Midbrain (tissue), 1 donor: ENCODE results near the gene BEAN1.
A peak's percentile ranks its signal among the peaks of the same experiment; 100 is the strongest.

Experiments
- DNase-seq: peaks from one replicate; lab custom pipeline; 2025; lab: John Stamatoyannopoulos, UW

Gene BEAN1

DNA sequence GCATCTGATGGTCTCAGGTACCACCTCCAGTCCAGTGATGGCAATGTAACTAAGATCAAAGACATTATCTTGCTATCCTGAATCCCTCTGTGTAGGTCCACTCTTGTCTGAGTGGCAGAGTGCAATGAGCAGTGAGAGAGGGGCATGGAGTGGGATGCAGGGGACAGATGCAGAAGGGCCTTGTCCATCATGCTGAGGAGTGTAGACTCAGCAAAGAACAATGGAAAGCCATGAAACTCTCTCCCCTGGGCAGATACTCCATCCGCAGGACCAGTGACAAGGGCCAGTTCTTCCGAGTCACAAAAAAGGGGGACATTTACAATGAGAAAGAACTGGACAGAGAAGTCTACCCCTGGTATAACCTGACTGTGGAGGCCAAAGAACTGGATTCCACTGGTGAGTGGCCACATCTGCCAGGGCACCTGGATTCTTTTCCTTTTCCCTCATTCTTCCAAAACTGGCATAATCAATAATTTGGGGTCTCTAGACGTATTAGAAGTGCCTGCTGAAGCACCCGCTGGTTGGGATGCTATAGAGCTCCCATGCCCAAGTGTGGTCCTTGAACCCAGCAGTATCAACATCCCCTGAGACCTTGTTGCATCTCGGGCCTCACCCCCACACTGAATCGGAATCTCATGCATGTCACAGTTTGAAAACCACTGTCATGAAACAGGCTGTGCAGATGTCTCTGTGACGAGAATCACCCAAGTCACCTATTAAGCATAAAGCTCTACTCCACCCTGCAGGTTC is 31.1 kb upstream of the BEAN1 start:
- no peak for DNase-seq

DNA sequence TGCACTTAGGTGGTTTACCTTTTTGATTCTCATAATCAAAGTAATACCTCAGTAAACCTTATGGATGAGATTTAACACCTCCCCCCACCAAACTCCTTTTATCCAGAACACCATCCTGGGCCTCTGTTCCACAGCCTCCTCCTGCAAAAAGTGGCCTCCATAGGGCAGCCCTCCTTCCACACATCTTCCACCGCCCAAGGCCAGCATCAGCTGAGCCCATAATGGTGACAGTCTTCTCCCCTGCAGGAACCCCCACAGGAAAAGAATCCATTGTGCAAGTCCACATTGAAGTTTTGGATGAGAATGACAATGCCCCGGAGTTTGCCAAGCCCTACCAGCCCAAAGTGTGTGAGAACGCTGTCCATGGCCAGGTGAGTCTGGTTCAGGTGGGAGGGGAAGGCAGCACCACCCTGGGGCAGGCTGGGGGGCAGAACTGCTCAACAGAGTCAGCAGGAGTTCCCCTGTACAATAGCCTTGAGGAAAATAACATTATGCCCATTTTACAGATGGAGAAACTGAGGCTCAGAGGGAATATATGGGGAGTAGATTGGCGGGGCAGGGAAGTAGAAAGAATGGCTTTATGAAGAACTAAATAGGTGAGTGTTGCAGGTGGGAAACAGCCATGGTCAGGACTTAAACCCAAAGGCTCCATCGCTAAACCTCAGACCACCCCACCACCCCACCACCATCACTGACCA is 29.2 kb upstream of the BEAN1 start:
- no peak for DNase-seq

DNA sequence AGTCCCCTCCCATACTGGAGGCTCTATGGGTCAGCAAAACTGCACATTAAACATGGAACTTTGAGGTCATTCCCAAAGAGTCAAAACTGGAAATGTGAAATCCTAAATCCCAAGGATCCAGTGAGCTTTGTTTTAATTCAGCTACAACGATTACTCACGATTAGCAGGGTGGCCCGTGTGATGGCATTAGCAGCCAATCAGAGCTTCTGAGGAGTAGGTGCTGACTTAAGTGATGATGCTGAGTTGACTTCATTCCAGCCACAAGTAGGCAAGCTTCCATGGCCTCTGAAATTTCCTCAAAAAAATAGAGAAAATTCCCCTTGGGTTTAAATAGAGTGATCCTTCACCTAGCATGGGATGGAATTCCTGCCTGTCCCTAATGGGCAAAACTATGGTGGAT is 28.1 kb upstream of the BEAN1 start:
- no peak for DNase-seq

DNA sequence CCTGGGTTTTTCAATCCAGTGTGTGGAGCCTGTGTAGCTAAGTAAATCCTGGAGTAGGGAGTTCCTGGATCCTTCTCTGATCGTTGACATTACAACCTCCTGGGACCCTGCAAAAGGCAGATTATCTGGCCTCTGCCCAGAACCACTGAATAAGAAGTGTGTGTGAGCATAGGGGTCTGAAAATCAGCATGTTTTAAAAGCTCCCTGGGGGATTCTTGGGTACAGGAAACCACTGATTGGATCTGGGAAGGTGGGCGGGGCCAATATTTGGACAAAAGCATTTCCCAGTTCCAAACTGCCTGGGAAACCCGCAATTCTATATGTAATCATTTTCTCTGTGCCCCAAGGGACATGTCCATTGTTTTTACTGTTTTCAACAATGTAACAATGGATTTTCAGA is 27.2 kb upstream of the BEAN1 start:
- DNase-seq = no peak

DNA sequence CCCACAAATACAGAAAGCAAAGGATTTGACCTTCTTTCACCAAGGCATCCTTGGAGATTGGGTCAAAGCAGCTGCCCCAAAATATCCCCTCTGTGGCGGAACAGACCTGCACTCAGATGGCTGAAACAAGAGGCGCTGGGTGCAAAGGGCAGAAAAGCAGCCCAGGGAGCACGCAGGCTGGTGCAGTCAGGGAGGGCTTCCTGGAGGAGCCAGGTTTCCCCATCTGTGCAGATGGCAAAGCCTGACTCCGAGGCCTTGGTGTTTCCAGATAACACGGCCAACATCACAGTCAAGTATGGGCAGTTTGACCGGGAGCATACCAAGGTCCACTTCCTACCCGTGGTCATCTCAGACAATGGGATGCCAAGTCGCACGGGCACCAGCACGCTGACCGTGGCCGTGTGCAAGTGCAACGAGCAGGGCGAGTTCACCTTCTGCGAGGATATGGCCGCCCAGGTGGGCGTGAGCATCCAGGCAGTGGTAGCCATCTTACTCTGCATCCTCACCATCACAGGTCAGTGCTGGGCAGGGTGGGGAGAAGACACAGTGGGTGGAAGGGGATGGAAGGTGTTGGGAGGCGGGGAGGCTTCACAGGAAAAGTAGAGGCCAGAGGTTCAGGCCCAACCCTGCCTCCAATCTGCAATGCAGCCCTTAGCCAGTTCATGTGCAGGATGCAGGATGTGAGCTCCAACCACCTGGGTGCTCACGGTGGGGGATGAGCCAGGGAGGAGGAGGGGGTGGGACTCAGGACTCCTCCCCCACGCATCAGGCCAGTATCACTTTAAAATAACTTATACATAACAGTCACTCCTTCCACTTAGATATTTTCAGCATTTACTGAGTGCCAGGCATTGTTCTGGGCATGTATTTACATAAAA is 26.4 kb upstream of the BEAN1 start:
- no peak for DNase-seq

DNA sequence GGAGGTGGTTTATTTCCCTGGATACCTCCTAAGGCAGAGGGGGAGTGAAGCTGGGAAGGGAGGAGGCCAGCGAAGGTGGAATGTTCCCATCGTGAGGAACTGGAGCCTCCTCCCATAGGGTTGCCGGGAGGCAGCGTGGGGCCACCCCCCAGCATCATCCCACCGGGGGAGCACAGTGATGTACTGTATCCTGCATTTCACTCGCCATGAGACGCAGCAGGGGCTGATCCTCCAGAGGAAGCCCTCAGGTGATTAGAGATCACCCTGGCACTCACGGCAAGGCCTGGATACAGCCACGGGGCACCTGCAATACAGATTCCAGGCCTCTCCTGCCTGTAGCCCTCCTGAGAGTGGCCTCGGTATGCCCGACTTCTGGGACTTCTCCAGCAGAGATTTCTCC is 25.5 kb upstream of the BEAN1 start:
- no peak for DNase-seq

DNA sequence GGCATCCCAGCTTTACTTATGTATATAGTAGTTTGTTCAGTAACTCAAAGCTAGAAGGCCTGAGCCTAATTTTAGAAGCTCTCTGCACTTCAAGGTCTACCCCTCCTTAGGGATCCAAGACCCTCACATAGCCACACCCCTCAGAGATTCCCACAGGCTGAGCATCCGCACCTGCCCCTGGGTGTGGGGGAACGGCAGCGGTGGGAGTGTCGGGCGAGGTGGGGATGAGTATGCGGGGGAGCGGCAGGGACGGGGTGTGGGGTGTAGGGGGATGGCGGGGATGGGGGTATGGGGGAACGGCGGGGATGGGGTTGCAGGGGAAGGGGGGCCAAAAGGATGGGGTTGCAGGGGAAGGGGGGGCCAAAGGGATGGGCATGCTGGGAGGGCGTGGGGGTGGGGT is 24.9 kb upstream of the BEAN1 start:
- no peak for DNase-seq

DNA sequence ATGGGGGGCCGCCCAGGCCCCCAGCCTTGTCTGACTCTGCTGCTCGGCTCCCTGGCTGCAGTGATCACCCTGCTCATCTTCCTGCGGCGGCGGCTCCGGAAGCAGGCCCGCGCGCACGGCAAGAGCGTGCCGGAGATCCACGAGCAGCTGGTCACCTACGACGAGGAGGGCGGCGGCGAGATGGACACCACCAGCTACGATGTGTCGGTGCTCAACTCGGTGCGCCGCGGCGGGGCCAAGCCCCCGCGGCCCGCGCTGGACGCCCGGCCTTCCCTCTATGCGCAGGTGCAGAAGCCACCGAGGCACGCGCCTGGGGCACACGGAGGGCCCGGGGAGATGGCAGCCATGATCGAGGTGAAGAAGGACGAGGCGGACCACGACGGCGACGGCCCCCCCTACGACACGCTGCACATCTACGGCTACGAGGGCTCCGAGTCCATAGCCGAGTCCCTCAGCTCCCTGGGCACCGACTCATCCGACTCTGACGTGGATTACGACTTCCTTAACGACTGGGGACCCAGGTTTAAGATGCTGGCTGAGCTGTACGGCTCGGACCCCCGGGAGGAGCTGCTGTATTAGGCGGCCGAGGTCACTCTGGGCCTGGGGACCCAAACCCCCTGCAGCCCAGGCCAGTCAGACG is 24.4 kb upstream of the BEAN1 start:
- DNase-seq = no peak

DNA sequence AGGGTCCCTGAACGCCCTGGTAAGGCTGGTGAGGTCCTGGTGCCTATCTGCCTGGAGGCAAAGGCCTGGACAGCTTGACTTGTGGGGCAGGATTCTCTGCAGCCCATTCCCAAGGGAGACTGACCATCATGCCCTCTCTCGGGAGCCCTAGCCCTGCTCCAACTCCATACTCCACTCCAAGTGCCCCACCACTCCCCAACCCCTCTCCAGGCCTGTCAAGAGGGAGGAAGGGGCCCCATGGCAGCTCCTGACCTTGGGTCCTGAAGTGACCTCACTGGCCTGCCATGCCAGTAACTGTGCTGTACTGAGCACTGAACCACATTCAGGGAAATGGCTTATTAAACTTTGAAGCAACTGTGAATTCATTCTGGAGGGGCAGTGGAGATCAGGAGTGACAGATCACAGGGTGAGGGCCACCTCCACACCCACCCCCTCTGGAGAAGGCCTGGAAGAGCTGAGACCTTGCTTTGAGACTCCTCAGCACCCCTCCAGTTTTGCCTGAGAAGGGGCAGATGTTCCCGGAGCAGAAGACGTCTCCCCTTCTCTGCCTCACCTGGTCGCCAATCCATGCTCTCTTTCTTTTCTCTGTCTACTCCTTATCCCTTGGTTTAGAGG is 23.5 kb upstream of the BEAN1 start:
- DNase-seq = no peak

DNA sequence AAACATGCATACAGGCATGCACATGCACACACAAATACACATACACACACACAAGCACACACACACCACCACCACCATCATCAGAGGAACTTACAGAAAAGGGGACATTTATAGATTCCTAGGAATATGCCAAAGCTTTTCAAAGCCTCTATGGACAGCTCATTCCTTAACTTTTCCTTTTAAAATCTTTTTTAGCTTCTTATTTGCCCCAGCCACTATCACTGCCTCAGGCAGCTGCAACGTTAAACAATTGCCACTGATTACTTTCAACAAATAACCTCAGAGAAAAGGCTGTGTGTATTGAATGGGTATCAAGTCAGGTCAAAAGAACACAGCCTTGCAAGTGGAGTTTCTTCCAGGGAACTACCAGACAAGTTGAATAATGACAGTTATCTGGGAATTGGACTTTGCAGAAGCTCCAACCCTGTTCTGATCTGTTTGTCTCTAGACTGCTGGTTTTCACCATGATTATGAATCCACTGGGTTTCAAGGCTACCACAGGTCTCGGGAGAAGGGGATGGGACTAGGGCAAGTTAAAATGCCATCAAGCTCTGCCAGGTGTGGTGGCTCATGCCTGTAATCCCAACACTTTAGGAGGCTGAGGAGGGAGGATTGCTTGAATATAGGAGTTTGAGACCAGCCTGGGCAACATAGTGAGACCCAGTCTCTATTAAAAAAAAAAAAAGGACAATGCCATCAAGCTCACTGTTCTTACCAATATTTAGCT is 21.9 kb upstream of the BEAN1 start:
- DNase-seq = no peak

DNA sequence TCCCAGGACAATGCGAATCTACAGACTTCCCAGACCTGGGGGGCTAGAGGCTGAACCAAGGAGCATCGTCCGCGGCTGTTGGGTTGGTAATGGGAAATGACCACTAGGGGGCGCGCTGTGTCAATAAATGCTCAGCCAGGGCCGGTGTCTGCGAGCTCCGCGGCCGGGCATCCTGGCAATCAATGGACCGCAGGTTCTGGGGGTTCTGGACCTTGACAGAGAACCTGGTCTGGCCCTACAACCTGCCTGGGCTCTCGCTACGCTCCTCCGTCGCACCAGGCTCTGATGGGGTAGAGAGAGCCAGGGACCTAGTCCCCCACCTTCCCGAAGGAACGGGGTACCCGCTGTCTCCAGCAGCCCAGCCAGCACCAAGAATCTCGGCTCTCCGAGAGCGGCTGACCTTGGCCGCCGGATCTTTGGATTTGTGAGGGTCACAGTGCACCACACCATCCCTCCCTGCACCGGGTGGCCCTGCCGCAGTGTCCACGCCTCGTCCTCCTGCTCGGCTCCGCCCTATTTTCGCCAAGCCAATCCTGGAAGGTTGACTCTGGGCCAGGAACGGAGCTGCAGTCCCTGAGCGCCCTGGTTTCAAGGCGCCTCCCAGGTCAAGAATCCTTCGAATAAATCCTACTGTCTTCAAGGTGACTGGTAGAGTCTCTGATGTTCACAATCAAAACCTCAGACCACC is 20.4 kb upstream of the BEAN1 start:
- DNase-seq = peak; percentile 80

DNA sequence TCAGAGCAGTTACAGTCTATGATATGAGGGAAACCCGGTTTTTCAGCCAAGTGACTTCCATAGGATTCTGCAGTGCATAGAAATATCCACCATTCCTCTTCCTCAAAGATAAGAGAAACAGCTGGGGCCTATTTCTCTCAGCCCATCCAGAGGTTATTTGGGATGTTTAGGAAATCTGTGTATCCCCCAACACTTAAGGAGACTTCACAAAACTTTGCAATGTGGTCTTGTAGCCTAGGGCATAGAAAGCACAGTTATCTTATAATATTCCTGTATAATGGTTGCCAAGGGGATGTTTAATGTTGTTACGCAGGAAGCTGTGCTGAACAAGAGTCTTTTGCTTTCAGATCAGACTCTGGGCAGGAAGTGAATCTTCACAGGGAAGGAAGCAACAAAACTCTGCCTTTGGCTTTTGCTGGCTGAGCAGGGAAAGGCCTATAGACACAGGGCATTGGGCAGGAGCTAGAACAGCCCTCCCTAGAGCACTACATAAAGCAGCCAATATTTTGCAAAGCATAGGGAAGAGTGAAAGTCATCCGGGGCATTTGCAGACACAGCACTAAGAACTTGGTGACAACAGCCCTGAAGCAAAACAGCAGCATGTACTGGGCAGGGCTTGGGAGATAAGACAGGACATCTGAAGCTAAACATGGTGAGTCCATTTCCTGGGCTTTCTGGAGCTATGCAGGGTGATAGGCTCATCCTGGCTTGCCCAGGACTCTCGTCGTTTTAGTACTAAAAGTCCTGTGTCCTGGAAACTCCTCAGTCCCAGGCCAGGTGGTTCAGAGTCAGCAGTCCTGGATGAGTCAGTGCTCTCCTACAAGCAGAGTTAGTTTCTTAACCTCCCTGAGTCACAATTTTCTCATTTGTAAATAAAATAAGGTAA is 18.7 kb upstream of the BEAN1 start:
- DNase-seq = peak; percentile 6

DNA sequence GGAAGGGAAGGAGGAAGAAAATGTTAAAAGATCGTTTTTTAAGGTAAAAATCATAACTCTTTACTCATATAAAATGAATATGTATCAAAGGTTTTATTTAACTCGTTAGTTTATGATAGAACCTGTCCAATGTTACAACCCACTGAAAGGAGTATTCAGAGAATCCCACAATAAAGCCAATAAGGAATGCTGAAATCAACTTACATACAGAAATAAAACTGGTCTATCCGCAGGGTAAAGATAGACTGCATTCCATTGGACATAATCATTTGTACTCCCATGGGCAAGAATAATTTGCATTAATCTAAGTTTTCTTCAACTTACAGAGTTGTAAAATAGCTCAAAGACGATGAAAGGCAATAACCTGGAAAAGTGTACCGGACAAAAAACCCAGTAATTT is 17.9 kb upstream of the BEAN1 start:
- DNase-seq = no peak

DNA sequence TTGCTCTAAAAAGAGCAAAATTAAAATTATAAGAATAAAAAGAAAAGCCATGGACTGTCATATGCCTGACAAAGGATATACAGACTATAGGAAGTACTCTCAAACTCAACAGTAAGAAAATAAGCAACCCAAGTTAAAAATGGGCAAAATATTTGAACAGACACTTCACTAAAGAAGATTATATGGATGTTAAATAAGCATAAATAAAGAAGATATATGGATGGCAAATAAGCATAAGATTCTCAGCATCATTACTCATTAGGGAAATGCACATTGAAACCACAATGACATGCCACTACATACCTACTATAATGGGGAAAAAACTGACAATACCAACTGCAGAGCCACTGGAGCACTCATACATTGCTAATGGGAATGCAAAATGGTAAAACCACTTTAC is 14.9 kb upstream of the BEAN1 start:
- DNase-seq = no peak

DNA sequence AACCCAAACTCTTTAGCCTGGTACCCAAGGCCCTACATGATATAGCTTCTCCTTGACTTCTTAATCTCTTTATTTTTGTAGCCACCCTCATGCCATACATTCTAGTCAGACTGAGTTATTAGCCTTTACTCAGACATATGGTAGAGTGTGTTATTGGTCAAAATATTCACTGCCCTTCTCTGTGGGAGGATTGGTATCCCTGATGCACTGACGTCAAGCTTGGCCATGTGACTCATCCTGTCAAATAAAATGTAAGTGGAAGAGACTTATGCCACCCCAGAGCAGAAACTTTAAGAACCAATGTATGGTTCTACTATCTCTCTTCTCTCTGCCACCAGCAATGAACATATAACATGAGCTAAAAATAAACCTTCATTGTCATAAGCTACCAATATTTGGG is 12.2 kb upstream of the BEAN1 start:
- no peak for DNase-seq

DNA sequence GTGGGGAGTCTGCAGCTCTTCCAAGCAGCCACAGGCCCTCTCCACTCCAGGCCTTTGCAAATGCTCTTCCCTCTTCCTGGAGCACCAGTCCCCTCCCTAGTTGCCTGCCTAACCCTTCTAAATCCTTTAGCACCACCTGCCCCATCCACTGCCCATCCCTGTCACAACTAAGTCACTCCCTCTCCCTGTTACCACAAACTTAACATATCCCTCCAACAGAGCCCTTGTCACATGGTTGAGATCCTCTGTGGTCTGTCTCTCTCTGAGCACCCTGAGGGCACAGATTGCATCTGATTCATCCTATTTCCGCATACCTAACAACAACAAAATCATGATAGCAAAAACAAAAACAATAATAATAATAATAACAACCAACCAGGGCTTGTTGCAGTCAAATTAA is 11.0 kb upstream of the BEAN1 start:
- DNase-seq = no peak

DNA sequence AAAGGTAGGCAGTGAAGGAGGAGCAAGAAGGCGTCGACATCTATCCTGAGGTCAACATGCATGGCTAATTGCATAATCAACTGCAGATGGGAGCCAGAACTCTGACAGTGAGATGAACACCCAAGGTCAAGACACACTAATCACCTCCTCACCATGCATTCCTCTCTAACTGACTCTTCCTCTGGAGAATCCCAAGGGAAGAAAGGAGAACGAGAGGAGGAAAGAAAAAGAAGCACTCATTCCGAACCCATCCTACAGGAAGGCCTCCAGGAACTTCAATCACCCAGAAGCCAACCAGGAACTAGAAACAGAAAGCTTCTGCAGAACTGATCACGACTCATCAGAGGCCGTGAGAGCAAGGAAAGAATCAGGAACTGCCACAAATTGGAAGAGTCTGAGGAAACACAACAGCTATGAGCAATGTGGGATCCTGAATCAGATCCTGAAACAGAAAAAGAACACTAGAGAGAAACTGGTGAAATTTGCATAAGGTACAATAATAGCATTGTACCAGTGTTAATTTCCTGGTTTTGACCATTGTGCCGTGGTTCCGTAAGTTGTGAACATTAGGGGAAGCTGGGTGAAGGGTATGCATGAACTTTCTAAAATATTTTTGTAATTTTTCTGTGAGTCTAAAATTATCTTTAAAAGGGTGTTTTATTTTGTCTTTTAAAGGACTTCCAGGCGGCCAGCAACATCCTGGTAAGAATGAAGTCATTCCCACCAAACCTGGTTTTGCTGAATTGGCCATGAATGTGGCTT is 10.0 kb upstream of the BEAN1 start:
- no peak for DNase-seq

DNA sequence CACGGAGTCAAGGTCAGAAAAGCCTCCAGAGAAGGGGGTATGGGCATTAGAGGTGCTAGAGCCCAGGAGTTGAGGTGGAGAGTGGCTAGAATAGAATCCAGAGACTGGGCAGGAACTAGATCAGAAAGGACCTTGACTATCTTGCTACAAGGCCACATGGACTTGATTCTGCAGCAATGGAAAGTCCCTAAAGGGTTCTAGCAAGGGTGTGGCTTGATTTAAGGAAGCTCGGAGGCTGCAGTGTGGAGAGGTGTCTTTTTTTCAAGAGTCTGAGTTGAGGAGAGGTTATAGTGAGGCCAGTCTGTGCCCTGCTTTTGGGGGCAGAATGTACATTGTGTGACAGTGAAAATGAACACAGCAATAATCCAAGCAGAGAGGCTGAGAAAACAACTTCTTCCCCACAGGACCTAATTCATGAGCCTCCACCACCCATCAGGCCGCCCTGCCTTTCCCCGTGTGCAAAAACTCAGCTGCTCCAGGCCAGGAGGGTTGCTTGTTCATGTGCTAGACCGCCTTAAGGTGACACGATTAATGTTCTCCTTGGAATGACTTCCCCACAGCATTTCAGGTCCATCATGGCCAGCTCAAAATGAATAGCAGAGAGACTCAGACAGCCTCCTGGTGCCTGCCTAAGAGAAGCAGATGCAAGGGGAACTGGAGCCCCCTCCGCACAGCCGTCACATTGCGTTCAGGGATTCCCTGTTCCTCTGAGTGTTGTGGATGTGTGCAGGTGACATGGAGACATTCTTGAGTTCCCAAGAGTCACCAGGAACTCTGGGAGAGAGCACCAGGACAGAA is 8.7 kb upstream of the BEAN1 start:
- DNase-seq = no peak
